ENCODE results near the gene CDK7.

Gene CDK7

DNA sequence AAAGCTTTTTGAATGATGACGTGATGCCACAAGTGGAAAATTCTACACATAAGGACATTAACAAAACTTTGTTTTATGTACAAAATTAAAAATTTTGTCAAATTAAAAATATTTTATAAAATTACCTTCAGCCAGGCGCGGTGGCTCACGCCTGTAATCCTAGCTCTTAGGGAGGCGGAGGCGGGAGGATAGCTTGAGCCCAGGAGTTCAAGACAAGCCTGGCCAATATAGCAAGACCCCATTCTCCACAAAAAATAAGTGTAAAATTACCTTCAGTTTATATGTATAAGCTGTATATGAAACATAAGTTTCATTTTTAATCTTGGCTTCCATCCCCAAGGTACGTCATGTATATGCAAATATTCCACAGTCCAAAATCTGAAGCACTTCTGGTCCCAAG, 40.9 kb downstream of the CDK7 start:
- Histone ChIP-seq H2AFZ (ENCODE audit: low read length) (no peak overlapping the region), H3K79me2 (ENCODE audit: low read length) (no peaks in the 10 kb centered on the region), H4K20me1 (ENCODE audit: insufficient read depth, low read length) (0 out of 2 replicates have a peak, but pooled peaks cover 1% of the 10 kb centered on the region), H3K4me3 (ENCODE audit: low read length) (no peak overlapping the region), H3K9ac (ENCODE audit: low read length) (no peak overlapping the region), H3K27ac (ENCODE audit: low read length) (no peak overlapping the region), H3K4me2 (ENCODE audit: low read depth, low read length) (no peak overlapping the region), H3F3A (ENCODE audit: insufficient read depth, low read length) (peaks cover 1% of the 10 kb centered on the region; the same call in 1 of the 2 replicates), H3K9me2 (replicated peaks; ENCODE audit: insufficient read depth, low read length) (no peaks in the 10 kb centered on the region), H3K9me3 (replicated peaks; ENCODE audit: insufficient read depth, low read length) (no peaks in the 10 kb centered on the region), H3K4me1 (ENCODE audit: low read length) (0 out of 2 replicates have a peak, but pooled peaks cover 5% of the 10 kb centered on the region), H3K27me3 (replicated peaks; ENCODE audit: insufficient read depth, low read length) (no peaks in the 10 kb centered on the region), H3K36me3 (replicated peaks; ENCODE audit: insufficient read depth, low read length) (no peaks in the 10 kb centered on the region; the same call in 1 of the 2 replicates)
- TF ChIP-seq EZH2phosphoT487 (IDR thresholded peaks at IDR 0.05; ENCODE audit: low read length): no peak
- no peak for TF ChIP-seq EZH2 (optimal IDR thresholded peaks at IDR 0.05; ENCODE audit: low read depth, low read length)
- TF ChIP-seq, protein P1, sequence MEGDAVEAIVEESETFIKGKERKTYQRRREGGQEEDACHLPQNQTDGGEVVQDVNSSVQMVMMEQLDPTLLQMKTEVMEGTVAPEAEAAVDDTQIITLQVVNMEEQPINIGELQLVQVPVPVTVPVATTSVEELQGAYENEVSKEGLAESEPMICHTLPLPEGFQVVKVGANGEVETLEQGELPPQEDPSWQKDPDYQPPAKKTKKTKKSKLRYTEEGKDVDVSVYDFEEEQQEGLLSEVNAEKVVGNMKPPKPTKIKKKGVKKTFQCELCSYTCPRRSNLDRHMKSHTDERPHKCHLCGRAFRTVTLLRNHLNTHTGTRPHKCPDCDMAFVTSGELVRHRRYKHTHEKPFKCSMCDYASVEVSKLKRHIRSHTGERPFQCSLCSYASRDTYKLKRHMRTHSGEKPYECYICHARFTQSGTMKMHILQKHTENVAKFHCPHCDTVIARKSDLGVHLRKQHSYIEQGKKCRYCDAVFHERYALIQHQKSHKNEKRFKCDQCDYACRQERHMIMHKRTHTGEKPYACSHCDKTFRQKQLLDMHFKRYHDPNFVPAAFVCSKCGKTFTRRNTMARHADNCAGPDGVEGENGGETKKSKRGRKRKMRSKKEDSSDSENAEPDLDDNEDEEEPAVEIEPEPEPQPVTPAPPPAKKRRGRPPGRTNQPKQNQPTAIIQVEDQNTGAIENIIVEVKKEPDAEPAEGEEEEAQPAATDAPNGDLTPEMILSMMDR (IDR thresholded peaks at IDR 0.05; ENCODE audit: low read length): no peak
- DNase-seq: no peak

DNA sequence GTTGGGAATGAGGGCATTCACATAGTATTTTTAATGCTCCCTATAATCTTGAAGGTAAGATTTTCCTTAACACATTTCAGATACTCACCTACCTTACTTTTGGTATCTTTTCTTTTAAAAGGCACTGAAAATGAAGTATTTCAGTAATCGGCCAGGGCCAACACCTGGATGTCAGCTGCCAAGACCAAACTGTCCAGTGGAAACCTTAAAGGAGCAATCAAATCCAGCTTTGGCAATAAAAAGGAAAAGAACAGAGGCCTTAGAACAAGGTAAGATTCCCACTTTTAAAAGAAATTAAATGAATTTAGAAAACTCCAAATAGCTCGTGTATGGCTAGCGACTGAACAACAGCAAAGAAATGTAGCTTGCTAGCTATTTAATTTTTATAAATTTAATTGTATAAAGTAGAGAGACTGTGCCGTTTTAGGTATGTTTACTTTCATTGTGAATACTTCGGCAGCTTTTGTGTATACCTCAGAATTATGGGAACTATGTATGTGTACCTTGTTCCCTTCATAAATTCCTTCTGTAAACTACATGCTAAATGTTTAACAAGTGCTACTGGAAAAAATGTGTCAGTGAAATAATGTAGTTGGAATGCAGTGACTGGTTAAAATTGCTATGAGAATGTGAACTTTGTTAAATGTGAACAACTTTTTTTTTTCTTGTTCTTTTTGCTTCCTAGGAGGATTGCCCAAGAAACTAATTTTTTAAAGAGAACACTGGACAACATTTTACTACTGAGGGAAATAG, 41.9 kb downstream of the CDK7 start:
- Histone ChIP-seq H3K36me3 (replicated peaks; ENCODE audit: insufficient read depth, low read length) (no peaks in the 10 kb centered on the region; the same call in 1 of the 2 replicates), H3K27me3 (replicated peaks; ENCODE audit: insufficient read depth, low read length) (no peaks in the 10 kb centered on the region), H2AFZ (ENCODE audit: low read length) (no peak overlapping the region), H3K4me1 (ENCODE audit: low read length) (0 out of 2 replicates have a peak, but pooled peaks cover 5% of the 10 kb centered on the region), H3F3A (ENCODE audit: insufficient read depth, low read length) (no peaks in the 10 kb centered on the region), H3K9me3 (replicated peaks; ENCODE audit: insufficient read depth, low read length) (no peaks in the 10 kb centered on the region), H3K9ac (ENCODE audit: low read length) (no peak overlapping the region), H3K27ac (ENCODE audit: low read length) (no peak overlapping the region), H3K79me2 (ENCODE audit: low read length) (no peaks in the 10 kb centered on the region), H3K4me2 (ENCODE audit: low read depth, low read length) (no peak overlapping the region), H3K4me3 (ENCODE audit: low read length) (no peak overlapping the region), H4K20me1 (ENCODE audit: insufficient read depth, low read length) (no peaks in the 10 kb centered on the region), H3K9me2 (replicated peaks; ENCODE audit: insufficient read depth, low read length) (no peaks in the 10 kb centered on the region)
- DNase-seq: no peak
- TF ChIP-seq EZH2 (optimal IDR thresholded peaks at IDR 0.05; ENCODE audit: low read depth, low read length) (no peak), EZH2phosphoT487 (IDR thresholded peaks at IDR 0.05; ENCODE audit: low read length) (no peak)
- TF ChIP-seq, protein P1 (IDR thresholded peaks at IDR 0.05; ENCODE audit: low read length): no peak

DNA sequence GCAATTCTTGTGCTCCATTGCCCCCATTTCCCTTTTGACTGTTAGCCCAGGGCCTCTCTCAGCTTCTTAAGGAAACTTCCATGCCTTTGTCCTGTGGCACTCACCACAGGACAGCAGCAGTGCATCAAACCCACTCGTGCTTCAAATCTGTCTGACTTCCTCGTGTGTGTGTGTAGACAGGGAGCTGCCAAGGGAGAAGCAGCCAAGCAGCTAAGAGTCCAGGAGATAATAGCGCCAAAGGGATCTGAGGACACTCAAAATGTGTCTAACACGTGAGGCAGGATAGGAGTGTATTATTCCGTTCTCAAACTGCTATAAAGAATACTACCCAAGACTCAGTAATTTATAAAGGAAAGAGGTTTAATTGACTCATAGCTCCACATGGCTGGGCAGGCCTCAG, 44.8 kb downstream of the CDK7 start:
- H3K4me1 ChIP-seq (ENCODE audit: low read length): no peaks in the 10 kb centered on the region
- H3F3A ChIP-seq (ENCODE audit: insufficient read depth, low read length): no peaks in the 10 kb centered on the region
- no peak overlapping the region for H3K9ac ChIP-seq (ENCODE audit: low read length)
- no peaks in the 10 kb centered on the region for H4K20me1 ChIP-seq (ENCODE audit: insufficient read depth, low read length)
- no peak overlapping the region for H3K4me2 ChIP-seq (ENCODE audit: low read depth, low read length)
- H3K4me3 ChIP-seq (ENCODE audit: low read length): no peak overlapping the region
- H3K27ac ChIP-seq (ENCODE audit: low read length): no peak overlapping the region
- no peaks in the 10 kb centered on the region for H3K79me2 ChIP-seq (ENCODE audit: low read length)
- no peaks in the 10 kb centered on the region; the same call in 1 of the 2 replicates for H3K36me3 ChIP-seq (replicated peaks; ENCODE audit: insufficient read depth, low read length)
- TF ChIP-seq, protein P1 (IDR thresholded peaks at IDR 0.05; ENCODE audit: low read length): no peak
- TF ChIP-seq EZH2 (optimal IDR thresholded peaks at IDR 0.05; ENCODE audit: low read depth, low read length): no peak
- no peak for TF ChIP-seq EZH2phosphoT487 (IDR thresholded peaks at IDR 0.05; ENCODE audit: low read length)
- H3K9me2 ChIP-seq (replicated peaks; ENCODE audit: insufficient read depth, low read length): no peaks in the 10 kb centered on the region
- no peak for DNase-seq
- no peaks in the 10 kb centered on the region for H3K9me3 ChIP-seq (replicated peaks; ENCODE audit: insufficient read depth, low read length)
- no peaks in the 10 kb centered on the region for H3K27me3 ChIP-seq (replicated peaks; ENCODE audit: insufficient read depth, low read length)
- H2AFZ ChIP-seq (ENCODE audit: low read length): no peak overlapping the region
